HG03280 (cell line): ENCODE measurements around the gene CES1.
"Not testable (repeated sequence)": the region's sequence is repeated elsewhere in the genome, so short reads cannot be mapped to it uniquely, and the experiment has no call there.

Source experiments
- ATAC-seq: cut with Tn5 transposase; IDR thresholded peaks from one replicate; pipeline ENCODE4 v1.9.1; 2021; ENCODE audit warnings: mild to moderate bottlenecking, moderate library complexity; ENCODE audit not compliant: unreplicated experiment

The CES1 gene

GRCh38 chr16:55832773-55833691, at the start of gene CES1:
Gene CES1, minus strand, starts transcription at chr16:55833096. Its CDS starts 41 bp downstream, at chr16:55833055.
- ATAC-seq = no peak

DNA sequence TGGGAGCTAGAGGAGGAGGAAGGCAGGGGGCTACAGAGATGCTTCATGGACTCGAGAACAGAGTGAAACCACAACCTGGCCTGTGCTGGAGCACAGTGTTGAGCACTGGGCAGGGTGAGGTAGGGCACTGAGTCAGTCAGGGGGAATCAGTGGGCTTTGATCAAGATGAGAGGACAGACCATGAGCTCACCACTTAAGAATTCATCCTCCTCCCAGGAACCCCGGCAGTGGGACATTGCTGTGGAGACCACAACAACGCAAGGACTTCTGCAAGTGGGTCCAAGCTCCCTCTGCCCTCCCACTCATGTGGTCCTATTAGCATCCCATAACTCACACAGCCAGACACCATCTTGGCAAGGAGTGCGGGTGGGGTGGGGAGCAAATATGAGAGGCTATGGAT, 44.0 kb upstream of the CES1 start:
- ATAC-seq = no peak

- no peak for ATAC-seq
Measured at GRCh38 chr16:55875273-55875672, 42.4 kb upstream of the CES1 start, which contains the start of gene CES5A. Gene CES5A, minus strand, starts transcription at chr16:55875373. Its CDS starts 152 bp downstream, at chr16:55875221.

DNA sequence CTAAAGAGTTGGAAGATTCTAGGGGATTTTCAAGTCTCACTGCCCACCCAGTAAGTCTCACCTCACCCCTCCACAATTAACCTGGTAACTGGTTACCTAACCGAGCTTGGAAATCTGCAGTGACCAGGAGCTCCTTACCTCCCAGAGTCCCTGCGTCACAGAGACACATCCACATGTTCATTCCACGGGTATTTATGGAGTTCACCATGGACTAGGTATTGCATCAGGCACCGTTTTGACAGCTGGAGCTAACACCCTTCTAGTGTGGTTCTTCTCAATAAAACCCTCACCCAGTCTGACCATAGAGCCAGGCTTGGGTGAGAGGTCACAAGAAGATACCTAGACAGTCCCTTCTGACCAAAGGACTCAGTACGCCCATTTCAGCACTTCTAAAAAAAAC, 40.2 kb upstream of the CES1 start:
- ATAC-seq = no peak

GRCh38 chr16:55872130-55872529, 39.2 kb upstream of the CES1 start:
- ATAC-seq = no peak

- no peak for ATAC-seq
Measured at GRCh38 chr16:55871411-55872038, 38.6 kb upstream of the CES1 start.

DNA sequence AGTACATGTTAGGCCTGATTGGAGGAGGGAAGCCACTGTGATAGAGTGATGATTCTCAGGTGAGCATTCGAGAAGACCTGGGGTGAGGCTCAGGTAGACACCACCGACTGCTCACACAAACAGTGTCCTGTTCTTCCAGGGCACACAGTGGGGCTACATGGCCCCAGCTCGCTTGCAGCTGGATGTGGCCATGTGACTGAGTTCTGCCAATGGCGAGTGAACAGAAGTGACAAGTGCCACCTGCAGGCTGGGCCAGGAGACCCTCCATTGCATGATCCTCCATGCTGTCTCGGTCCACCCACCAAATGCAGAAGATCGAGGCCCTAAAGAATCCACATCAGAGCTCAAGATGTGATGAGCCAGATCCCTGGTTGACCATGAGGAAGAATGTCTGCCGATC, 36.1 kb upstream of the CES1 start:
- ATAC-seq = no peak

GRCh38 chr16:55868137-55868536, 35.2 kb upstream of the CES1 start:
- ATAC-seq = no peak

- no peak for ATAC-seq
Measured at GRCh38 chr16:55861288-55861687, 28.4 kb upstream of the CES1 start.

DNA sequence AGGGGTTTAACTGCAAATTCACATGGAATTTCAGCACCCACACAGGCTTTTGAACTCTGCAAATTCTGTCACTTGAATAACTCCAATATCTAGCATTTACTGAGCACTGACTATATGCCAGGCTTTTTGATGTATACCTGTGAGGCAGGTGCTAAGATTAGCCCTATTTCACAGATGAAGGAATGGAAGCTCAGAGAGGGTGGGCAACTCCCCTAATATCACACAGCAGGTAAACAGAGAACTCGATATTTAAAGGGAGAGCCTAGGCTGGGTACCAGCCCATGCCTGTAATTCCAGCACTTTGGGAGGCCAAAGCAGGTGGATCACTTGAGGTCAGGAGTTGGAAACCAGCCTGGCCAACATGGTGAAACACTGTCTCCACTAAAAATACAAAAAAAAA, 24.8 kb upstream of the CES1 start:
- ATAC-seq = not testable (repeated sequence)

DNA sequence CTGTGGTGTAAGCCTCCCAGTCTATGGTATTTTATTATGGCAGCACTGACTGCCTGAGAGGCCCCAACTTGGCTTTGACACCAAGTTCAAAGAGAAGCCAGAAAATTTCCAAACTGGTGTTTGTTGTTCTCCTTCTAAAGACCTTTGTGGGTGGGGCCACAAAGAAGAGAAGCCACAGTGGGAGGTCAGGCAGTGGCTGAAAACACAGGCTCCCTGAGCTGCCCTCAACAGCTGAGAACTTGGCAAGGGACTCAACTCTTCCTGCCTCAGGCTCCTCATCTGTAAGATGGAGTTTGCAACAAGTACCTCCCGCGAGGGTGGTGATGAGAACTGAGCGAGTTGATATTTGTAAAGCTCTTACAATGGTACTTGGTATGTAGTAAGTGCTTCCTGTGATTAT, 24.1 kb upstream of the CES1 start:
- ATAC-seq = no peak

- no peak for ATAC-seq
Measured at GRCh38 chr16:55853114-55853513, 20.2 kb upstream of the CES1 start.

DNA sequence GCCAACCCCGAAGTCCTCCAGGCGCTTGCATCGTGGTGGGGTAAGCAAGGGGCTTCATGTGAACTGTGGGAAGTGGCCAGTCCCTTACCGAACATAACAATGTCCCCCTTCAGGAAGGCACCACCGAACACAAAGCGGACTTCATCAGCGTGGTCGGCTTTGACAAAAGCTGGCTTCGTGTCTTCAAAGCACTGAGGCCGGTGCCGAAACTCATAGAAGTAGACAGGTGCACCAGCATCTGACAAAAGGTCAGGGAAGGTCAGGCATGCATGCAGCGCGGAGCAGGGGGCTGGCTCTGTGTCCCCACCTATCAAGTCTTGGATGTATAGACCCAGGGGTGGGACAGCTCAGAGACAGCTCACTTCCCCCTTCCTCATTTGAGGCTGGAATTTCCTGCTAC, 16.6 kb upstream of the CES1 start:
- ATAC-seq = no peak

DNA sequence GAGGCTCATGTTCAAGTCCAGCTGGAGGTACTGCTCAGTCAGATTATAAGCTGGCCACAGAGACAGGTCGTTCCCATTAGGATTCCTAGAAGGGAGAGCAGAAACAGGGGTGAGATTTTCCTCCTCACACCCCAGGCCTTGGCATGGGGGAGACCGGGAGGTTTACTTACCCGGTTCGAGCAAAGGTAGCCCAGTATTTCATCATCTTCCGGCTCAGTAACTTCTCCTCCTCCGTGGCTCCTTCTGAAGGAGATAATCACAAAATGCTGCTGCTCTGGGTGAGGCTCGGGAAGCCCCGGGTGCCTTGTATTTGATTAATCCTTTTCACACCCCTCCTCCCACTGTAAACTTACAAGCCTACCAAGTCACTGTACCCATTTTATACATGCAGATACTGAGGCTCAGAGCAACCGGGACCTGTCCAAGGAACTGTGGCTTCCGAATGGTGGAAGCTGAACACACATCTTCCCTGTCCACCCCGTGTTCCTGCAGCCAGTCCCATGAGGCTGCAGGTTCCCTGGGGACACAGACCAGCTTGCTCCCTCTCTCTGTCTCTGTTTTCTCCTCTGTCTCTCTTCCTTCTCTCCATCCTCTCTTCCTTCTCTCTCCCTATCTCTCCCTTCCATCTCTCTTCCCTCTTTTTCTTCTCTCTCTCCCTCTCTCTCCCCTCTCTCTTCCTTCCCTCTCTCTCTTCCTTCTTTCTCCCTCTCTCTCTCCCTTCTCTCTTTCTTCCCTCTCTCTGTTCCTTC, 13.9 kb upstream of the CES1 start:
- ATAC-seq = no peak

GRCh38 chr16:55843105-55843395, 10.2 kb upstream of the CES1 start:
- ATAC-seq = no peak

- no peak for ATAC-seq
Measured at GRCh38 chr16:55842369-55843104, 9.6 kb upstream of the CES1 start.

- ATAC-seq = no peak
Measured at GRCh38 chr16:55839115-55839514, 6.2 kb upstream of the CES1 start.

GRCh38 chr16:55836158-55836611, 3.3 kb upstream of the CES1 start:
- ATAC-seq = no peak

- no peak for ATAC-seq
Measured at GRCh38 chr16:55835581-55835980, 2.7 kb upstream of the CES1 start.

DNA sequence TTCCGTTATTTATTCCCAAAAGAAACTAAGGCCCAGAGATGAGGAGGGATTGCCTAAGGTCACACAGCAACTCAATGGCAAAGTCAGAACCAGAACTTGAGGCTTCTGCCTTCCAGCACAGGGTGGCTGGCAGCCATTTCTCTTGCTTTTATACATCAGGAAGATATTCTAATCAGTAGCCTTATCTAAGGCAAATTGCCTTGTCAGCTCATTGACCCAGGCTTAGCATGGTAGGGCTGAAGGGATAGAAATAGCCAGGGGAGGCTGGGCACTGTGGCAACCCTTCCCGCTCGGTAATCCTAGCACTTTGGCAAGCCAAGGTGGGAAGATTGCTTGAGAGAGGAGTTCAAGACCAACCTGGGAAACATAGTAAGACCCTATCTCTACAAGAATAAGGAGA, 2.3 kb upstream of the CES1 start:
- ATAC-seq = not testable (repeated sequence)

DNA sequence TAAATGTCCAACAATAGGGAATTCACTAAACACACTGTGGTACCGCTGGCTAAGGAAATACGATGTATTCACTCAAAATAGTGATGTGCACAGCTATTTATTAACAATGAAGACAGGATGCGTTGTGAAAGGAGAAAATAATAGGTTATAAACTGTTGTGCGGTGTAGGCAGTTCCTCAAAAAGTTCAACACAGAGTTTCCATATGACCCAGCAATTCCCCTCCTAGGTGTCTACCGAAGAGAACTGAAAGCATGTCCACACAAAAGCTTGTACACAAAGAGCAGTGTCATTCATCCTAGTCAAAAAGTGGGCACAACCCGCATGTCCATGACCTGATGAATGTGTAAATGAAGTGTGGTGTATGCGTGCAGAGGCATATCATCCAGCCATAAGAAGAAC, 1.2 kb upstream of the CES1 start:
- no peak for ATAC-seq
